GM19043 (cell line): Measurements from ENCODE around the gene CLRN1.

Source experiments
- ATAC-seq: cut with Tn5 transposase; IDR thresholded peaks from one replicate; pipeline ENCODE4 v1.9.1; 2021; ENCODE audit warnings: low read depth; ENCODE audit not compliant: unreplicated experiment

The CLRN1 gene

DNA sequence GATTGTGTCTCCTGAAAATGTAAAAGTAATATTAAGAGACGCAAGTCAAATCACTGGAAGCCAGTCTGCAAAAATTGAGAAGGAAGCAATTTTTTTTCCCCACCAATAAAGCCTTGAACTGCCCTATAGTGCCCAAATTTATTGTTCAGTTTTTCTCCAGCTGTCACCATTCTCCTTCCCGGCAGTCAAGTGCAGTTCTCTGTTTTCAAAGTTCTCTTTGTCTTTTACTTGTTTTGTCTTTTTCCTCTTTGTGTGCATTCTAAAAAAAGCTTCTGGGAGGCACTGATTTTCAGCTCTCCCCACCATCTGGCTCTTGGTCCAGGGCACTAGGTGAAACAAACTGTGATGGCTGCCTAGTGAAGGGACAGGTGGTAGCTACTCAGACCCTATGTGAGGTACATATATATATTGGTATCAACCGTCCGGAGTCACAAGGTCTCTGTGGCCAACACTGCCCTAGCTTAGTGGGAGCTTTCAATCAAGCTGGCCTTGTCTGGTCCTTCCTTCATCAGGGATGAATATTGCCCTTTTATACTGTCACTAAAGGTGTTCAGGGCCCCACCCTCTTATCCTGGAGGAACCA, 6.1 kb upstream of the CLRN1 start:
- ATAC-seq: no peak

DNA sequence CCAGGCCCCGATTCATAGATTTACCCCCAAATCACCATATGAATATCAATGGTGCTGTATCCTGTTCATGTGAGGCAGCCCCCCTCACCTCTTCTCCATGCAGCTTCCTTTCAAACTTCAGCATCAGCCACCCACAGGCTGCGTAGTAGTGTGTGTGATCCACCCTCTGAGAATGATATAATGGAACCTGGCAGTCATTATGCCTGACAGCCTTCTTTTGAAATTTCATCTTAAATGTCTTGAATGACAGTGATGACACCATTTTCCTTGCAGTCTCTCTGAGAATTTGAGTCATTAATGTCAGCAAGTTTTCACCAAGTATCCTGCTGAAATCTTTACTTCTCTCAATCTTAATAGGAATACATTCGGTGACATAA, 3.5 kb upstream of the CLRN1 start:
- no peak for ATAC-seq

DNA sequence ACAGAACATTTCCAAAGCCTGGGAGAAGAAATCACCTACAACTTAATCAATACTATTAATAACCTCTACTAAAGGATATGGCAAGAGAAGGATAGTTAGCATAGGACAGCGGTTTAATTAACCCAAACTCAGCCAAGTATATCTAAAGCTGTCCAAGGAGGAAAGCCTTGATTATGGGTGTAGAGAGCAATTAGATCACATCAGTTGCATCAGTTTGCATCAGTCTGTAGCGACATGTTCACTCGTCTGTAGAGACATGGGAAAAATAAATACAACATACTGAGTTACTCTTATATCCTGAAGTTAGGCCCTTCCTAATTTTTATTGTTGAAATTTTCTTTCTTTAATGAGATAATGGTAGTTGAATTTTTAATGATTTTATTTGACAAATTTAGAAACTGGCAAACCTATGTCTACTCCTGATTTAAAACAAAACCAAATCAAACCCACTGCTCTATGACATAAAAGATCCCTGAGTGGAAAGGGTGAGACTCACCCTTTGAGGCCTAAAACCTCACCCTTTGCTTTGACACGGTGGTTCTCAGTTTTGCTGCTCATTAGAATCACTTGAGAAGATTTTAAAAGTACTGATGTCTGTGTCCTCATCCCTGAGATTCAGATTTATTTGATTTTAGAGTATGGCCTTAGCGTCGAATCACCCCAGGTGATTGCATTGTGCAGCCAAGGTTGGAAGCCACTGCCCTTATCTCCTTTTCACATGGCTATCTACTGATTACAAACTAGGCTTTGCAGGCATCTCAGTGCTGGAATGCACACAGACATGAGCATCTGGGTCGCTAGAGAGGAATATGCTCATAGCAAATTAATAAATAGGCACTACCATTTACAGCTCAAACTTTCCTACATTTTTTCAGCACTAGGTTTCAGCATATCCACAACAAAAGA, 2.8 kb upstream of the CLRN1 start:
- ATAC-seq: no peak

DNA sequence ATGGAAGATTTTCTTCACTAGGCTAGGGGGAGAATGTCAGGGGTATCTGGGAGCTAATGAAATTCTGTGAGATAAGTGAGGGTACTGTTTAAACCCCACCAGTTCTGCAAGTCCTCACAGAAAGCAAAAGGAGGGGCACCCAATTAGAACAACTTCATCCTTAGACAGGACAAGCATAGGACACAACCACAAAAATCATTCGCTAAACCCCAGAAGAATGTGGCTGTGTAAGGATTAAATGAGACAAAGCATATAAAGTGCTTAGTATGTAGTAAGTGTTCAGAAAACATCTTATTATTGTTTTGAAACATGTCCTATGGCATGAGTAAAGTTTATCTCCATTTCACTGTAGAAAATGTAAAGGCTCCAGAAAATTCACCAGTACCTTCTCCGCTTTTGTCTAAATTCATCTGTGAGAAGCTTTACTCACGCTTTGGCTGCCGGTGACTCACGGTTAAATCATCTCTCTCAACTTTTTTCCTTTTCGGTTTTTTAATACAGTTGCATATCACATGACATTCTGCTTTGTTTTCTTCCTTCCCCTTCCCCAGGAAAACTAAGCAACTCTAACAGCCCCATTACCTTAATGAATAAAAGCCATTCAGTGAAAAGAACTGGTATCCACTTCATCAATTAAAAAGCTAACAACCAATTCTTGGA, 1.7 kb downstream of the CLRN1 start:
- no peak for ATAC-seq

DNA sequence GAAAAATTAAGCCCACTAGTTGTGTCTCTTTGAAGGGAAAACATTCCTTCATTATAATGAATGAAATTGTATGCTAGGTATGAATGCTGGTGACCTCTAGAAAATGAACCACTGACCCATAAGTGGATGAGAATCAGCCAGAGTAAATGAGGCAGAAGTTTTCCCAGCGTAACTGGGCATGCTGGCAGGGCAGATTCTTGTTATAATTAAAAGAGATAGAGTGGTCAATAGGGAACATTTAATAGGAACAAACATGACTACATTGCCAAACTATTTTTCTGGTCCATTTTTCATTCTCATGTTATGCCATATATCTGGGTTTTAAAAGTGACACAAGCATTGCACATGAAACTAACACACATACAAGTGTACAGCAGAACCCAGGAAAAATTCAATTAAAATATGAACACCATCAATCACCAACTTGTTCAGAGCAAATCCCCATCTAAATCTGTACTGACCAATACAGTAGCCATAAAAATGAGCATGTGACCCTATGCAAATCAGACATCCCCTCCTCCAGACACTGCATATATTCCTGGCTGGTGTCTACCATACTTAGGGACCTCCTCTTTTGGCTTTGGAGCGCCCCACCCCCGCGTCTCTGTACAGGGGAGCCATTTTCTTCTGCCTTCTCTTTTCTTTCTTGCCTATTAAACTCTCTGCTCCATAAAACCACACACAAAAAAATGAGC, 4.0 kb downstream of the CLRN1 start:
- no peak for ATAC-seq

DNA sequence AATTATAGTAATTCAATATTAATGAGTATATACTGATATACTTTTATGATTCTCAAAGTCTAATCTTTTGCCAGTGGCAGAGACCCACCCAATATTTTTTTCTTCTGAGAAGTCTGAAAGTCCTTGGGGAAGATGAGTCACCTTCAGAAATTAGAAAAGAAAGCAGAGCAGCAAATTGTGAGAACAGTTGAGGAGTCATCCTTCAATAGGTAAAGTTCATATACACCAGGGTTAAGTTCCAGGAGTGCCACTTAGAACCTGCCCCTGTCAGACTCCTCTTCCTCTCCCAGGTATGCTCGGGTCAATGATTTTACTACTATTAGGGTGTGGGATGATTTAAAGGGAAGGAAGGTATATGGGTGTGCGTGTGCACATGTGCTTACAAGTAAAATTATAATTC, 7.1 kb downstream of the CLRN1 start:
- no peak for ATAC-seq

DNA sequence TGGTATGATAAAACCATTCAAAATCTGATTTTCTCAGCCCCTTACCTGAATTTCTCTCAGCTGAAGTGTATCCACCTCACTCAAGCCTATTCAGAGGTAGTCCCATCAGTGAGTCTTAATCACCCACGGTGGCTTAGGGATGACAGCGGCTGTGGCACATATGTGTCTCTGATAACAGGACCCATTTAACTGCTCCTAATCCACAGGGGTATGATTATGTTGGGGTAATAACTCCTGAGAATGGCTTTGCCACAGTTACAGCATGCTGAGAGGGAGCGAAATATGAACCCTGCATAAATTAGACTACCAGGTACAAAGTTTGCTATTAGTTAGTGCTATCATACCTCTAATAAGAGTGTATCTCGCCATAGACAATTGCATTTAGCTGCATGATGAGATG, 10.6 kb downstream of the CLRN1 start:
- ATAC-seq: no peak

DNA sequence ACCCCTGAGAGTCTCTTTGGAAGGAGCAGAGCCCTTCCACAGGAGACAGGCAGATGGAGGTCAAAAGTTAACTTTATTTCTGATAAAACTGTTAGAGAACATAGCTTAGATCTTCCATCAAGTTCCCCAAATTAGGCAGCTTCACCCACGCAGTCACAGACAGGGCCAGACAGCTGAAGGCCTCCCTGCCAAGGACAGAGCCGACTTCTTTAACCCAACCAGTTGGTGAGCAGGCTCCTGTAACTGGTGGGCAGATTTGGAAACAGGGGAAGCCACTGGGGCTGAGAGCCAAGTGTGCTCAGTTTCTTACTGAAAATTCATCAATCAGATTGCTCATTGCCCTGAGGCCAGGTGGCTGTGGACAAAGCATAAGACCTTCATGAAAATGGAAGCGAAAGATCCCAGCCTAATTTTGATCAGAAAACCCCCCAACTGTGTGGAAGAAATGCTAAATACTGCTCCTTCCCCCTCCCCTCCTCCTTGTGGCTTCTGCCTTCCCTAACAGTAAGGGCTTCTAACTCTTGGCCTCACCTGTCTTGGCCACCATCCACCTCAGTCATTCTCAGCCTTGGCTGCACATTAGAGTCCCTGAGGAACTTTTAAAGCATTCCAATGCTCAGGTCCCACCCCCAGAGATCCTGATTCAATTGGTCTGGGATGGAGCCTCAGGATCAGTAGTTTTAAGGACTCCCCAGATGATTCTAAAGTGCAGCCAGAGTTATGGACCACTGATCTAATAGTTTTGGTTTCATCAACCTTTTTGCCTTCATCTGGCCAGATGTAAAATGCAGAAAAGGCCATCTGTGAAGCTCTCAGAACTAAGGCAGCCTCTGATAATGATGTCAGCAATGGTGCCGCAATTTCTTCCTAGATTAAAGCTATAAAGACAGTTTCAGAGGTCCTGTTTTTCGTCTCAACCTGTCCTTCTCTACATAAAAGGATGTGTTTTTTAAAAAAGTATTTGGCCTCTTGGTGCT, 11.5 kb downstream of the CLRN1 start:
- ATAC-seq: no peak

DNA sequence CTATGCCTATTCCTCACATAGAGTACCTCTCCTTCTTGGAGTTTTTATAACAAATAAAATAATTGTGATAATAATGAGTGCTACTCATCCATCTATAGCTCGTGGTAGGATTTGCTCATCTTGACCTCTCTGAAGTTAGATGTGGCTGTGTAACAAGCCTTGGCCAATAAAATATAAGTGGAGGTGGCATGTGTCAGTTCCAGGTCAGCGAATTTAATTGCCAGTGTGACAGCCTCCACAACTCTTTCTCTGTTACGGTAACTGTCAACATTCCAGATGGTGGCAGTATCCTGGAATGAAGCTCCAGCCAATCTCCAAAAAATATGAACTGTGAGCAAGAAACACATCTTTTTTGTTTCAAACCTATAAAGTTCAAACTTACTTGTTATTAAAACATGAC, 13.8 kb downstream of the CLRN1 start:
- ATAC-seq: no peak

DNA sequence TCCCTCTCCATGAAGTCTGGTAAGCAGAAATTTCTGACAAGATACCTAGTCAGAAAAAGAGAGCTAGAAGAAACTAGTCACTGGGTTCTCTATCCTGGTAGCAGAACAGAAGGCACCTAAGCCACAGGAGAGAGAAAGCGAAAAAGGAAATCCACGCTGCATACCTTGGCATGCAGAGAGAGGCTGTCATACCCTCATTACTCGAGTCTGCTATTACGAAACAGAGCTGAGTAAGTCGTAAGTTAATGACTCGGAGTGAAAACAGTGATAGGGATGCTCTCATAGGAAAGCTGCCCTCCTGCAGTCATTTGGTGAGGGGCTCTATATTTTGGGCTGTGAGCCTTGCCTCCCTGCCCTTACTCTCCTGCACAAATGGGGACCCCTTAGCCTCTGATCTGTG, 16.2 kb downstream of the CLRN1 start:
- ATAC-seq: no peak

DNA sequence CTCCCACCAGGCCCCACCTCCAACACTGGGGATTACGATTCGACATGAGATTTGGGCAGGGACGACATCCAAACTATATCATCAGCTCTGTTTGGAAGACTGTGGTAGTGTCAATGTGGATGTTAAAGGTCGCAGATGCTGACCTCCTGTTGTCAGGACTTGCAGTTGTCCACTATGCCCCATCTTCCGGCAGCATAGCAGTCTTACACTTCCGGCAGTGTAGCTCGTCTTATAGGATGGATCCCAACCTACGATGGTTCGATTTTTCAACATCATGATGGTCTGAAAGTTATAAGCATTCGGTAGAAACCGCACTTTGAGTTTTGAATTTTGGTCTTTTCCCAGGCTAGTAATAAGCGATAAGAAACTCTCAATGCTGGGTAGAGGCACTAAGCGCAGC, 20.6 kb downstream of the CLRN1 start:
- no peak for ATAC-seq

DNA sequence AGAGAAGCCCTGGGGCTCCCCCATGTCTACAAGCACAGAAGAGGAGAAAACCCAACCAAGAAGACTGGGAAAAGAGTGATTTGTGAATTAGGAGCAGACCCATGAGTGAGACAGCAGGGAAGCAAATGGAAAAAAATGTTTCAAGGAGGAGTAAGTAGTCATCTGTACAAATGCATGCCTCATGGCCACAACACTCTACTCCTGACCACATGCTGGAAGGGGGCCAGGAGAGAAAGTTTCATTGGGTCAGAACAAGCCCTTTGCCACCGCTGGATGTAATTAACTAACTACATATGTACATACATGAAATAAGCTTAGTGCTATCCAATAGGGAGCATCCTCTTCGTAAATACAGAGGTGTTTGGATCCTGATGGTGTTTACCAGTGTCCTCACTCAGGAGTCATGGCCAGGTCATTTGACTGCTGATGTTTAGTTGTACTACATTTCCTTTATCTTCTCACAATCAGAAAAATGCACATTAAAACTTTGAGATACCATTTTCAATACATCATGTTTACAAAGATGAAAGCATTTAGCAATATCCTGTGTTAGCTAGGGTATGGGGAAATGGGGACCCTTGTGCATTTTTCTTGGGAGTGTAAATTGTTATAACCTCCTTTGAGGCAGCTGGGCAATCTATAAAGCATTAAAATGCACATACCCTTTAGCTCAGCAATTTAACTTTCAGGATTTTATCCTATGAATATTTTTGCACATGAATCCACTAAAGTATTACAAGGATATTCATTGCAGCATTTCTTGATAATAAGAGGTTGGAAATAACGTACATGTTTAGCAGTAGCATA, 27.1 kb downstream of the CLRN1 start:
- no peak for ATAC-seq

DNA sequence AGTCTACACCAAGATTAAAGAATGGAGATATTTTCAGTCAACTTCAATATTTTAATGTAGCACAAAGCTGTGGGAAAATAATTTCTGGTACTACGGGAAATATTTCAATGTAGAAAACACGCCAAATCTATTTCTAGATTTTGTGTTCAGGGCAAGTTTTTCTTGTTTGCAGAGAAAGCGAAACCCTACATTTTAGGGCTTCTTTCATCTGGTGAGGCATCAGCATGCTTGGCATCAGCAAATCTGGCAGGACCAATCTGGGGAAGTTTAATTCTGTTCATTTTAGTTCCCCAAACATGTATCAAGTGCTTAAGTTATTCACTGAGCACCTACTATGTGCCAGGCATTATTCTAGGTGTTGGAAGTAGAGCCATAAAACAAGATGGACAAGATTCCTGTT, 30.3 kb downstream of the CLRN1 start:
- ATAC-seq: no peak

DNA sequence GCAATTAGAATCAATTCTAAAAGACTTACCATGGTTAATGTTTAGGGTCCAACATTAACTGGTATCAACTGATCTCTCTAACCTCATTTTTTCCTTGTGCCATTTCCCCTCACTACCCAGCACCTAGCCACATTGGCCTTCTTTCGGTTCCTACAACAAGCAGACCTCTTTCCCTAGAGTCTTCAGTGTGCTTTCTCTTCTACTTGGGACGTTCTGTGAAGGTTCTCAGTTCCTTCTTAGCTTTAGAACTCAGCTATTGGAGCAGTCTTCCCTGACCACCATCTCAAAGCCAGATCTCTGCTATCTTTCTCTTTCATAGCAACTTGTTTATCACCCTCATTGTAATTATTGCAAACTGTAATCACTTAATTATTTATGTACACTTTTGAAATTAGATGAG, 35.8 kb downstream of the CLRN1 start:
- ATAC-seq: peak; percentile 64

DNA sequence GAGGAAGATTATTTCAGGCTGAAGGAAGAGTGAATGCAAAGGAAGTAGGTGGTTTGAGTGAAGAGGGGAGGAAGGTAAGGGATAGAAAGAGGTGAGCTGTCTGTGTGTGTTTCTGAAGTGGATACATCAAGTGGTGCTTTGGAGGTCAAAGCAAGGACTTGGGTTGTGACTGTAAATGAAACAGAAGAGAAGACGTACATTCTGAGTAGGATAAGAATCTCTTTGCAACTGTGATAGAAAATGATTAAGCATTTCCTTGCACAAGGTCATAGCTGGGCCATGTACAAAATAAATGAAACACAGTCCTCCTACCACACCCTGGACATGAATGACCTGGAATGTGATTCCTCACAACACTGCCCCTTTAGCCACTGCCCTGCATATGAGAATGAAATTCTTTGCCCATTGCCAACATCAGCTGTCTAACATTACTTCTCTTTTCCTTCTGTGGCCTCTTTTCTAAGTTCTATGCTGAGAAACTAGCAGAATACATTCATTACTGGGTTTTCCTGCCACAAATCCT, 39.0 kb downstream of the CLRN1 start:
- no peak for ATAC-seq

DNA sequence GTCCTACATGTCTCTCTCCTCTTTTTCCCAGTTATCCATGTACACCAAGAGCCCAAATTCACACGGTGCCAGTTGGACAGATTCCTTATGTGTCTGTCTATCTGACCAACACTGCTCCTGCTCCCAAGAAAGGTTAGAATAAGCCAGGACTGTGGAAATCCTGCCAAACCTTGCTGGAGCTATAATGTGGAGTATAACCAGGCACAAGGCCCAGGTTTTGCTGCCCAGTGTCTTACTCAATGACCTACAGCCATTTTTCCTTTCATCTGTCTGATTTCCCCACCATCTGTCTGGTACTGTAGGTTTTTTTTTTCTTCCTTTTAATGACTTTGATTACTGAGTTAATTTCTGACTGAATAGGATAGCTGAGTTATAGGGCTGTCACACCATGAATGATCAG, 40.8 kb downstream of the CLRN1 start:
- no peak for ATAC-seq

DNA sequence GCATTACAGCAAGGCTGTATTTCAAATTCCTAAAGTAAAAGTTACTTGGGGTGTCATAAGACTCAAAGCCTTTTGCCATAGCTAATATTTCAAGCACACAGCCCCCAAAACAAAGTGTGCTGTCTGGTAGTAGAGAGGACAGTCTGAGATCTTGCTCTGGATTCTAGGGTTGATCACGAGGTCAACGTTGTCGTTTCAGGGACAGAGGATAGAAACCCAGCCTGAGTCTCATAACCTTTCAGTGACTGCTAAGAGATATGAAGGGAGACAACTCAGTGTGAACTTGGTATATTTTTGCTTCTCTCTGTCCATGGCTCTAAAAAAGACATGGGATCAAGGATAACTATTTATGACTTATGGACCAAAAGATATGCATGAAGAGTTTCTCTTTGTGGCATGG, 41.7 kb downstream of the CLRN1 start:
- ATAC-seq: no peak

DNA sequence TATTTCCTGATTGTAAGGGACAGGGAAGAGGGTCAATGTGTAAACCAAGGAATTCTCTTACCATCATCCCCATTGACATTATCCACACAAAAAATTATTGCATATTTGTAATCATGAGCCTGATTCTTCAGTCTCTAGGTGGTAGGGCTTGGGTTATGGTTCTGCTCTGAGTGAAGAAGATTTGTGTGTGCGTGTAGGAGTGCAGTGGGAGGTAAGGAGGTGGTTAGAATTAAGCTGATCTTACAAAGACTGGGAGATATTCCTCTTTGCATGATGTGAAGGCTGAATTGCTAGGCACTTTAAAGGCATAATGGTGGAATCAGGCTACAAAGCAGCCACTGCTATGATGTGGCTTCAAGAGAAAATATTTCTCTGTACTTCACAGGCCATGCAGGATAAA, 44.3 kb downstream of the CLRN1 start:
- ATAC-seq: no peak

DNA sequence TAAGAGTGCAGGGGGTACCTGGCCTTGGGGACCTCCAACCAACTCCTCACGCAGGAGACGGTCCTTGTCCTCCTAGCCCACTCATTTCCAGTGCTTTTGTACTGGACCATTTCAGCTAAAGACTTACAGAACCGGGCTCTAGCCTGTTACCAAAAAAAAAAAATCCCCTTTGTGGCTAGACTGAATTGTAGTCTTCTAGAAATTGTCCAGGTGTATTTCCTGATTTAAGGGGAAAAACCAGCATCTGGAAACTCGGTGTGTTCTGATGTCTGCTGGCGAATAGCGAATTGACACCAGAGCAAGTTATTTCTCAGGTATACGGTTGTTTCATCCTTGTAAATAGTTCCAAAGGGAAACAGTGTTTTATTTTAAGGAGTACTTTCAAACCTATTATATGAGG, 46.2 kb downstream of the CLRN1 start:
- ATAC-seq: no peak
